NCI-H1694 (cell line): Measurements from ENCODE around the gene AAK1.
"Not testable (repeated sequence)": the region's sequence is repeated elsewhere in the genome, so short reads cannot be mapped to it uniquely, and the experiment has no call there.

ENCODE experiments used
- DNase-seq: peaks from one replicate; lab custom pipeline; 2025; lab: John Stamatoyannopoulos, UW

AAK1 gene

GRCh38 chr2:69625078-69625795 lies 18.3 kb downstream of the AAK1 start:
- no peak for DNase-seq

- no peak for DNase-seq
Observed at GRCh38 chr2:69624611-69625010, 18.9 kb downstream of the AAK1 start.

DNA sequence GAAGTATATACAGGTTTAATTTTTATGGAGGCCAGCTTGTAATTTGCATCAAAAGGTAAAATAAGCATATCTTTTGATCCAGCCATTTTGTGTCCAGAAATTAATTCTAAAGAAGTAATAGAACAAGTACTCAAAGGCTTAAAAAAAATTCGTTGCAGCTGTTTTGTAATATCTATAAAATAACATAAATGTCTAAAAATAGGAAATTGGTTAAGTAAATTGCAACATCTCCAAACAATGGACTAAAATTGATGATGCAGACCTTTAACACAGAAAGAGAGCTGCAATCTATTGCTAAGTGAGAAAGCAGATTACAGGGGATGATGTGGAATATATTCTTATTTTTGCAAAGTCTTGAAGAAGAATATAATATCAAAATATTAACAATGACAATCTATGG lies 19.4 kb downstream of the AAK1 start:
- no peak for DNase-seq

- DNase-seq, result no peak
Observed at GRCh38 chr2:69623236-69623635, 20.3 kb downstream of the AAK1 start.

DNA sequence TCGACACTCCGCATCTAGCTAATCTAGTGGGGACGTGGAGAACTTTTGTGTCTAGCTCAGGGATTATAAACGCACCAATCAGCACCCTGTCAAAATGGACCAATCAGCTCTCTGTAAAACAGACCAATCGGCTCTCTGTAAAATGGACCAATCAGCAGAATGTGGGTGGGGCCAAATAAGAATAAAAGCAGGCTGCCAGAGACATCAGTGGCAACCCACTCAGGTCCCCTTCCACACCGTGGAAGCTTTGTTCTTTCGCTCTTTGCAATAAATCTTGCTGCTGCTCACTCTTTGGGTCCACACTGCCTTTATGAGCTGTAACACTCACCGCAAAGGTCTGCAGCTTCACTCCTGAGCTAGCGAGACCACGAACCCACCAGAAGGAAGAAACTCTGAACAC lies 20.7 kb downstream of the AAK1 start:
- DNase-seq, result not testable (repeated sequence)

GRCh38 chr2:69622017-69622540 lies 21.5 kb downstream of the AAK1 start:
- not testable (repeated sequence) for DNase-seq

GRCh38 chr2:69621440-69621839 lies 22.1 kb downstream of the AAK1 start:
- DNase-seq, result no peak

- DNase-seq, result no peak
Observed at GRCh38 chr2:69620870-69621269, 22.7 kb downstream of the AAK1 start.

GRCh38 chr2:69619725-69620124 lies 23.8 kb downstream of the AAK1 start:
- DNase-seq, result no peak

DNA sequence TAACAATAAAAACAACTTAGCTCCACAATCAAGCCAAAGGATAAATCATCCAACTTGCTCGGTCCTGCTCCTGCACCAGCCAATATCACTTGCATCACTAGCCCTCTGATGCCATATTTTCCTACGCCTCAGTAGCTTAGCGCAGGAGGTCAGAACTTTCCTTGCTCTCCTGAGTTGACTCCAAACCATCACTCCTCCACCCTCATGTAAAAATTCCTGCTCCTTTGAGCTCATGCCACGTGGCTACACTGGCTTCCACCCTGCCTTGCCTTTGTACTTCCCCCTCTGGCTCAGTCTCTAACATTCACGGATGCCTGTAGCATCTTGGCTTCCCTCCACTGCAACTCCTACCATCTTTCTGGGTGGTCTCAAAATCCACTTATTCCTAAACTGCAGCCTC lies 25.2 kb downstream of the AAK1 start:
- no peak for DNase-seq

DNA sequence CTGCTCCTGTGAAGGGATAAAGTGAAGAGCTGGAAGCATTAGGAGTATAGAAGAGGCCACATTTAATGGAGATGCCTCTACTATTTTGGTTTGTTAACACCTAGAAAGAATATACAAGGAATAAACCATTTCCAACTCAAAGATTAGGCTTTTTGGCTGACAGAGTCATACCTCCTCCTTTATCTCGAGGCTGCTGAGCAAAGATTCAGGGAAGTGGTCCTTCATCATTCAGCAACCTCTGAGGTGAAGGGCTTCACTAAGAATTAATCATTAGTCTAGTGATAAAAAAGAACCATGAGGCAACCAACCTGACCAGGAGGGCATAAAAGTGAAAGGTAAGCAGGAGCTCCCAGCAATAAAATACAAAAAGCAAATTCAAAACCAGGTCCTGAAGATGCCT lies 25.8 kb downstream of the AAK1 start:
- DNase-seq, result no peak

GRCh38 chr2:69616755-69617154 lies 26.8 kb downstream of the AAK1 start:
- DNase-seq, result no peak

DNA sequence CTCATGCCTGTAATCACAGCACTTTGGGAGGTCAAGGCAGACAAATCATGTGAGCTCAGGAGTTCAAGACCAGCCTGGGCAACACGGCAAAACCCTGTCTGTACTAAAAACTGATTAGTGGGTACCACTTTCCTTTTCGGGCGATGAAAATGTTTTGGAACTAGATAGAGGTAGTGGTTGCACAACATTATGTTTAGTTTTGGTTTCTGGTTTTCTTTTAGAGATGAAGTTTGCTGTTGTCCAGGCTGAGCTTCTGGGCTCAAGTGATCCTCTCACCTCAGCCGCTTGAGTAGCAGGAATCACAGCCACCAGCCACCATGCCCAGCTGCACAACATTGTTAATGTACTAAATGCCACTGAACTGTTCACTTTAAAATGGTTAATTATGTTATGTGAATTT lies 27.6 kb downstream of the AAK1 start:
- DNase-seq, result no peak

- no peak for DNase-seq
Observed at GRCh38 chr2:69615078-69615625, 28.4 kb downstream of the AAK1 start.

DNA sequence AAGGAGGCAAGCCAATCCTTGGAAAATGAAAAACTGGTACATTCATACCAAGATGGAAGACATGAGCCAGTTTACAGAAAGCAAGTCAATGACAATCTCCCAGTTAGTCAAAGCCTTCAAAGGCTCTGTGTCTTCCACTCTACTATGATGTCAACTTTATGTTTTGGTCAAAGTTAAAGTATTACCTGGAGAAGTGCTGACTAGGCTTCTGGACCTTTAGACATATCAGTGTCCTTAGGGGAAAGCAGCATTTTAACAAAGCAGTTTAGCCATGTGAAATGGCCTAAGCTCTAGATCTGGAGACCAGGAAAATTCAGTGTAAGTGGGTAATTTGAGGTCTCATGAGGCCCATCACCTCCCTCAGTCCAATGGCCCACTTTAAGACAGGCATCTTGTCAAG lies 30.8 kb downstream of the AAK1 start:
- DNase-seq, result no peak

GRCh38 chr2:69612200-69612599 lies 31.3 kb downstream of the AAK1 start:
- DNase-seq, result no peak

DNA sequence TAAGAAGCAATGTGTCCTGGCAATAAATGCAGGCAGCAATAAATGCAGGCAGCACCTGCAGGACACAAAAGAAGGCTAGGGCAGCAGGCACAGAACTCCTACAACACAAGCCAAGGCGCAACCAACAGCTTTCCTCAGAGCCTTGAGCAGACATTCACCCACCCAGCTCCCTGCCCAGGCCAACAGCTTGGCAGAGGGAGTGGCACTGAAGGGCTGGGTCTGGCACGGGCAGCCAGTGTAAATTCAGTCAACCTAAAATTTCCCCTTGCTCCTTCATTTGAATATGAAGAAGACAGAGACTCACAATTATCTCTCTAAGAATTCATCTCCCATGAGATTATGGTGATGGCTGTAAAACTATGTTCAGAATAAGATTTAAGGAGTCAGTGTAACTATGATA lies 35.4 kb downstream of the AAK1 start:
- DNase-seq, result no peak

DNA sequence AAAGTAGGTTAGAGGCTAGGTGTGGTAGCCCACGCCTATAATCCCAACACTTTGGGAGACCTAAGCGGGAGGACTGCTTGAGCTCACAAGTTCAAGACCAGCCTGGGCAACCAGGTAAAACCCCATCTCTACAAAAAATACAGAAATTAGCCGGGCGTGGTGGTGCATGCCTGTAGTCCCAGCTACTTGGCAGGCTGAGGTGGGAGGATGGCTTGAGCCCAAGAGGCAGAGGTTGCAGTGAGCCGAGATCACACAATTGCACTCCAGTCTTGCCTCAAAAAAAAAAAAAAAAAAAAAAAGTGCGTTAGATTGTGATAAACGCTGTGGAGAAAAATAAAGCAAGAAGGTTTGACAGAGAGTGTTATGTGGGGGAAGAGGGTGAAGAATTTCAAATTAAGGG lies 36.8 kb downstream of the AAK1 start:
- DNase-seq, result not testable (repeated sequence)

GRCh38 chr2:69605284-69605683 lies 38.3 kb downstream of the AAK1 start:
- no peak for DNase-seq

DNA sequence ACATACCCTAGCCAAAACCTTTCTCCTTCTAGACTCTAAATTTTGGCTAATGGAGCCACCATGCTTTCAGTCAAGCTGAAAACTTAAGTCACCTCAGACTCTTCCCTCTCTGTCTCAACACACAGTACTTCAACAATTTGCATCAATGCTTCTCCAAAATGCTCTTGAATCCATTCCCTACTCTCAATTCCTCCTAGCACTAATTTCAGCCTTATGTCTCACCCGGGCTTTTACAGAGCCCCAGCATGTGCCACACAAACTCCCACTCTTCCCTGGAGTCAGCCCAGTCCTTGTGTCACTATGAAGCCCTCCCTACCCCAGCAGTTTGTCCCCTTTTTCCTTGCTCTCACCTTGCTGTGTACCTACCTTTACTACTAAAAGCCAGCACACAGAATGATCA lies 38.7 kb downstream of the AAK1 start:
- DNase-seq, result no peak

- no peak for DNase-seq
Observed at GRCh38 chr2:69604026-69604678, 39.4 kb downstream of the AAK1 start.

DNA sequence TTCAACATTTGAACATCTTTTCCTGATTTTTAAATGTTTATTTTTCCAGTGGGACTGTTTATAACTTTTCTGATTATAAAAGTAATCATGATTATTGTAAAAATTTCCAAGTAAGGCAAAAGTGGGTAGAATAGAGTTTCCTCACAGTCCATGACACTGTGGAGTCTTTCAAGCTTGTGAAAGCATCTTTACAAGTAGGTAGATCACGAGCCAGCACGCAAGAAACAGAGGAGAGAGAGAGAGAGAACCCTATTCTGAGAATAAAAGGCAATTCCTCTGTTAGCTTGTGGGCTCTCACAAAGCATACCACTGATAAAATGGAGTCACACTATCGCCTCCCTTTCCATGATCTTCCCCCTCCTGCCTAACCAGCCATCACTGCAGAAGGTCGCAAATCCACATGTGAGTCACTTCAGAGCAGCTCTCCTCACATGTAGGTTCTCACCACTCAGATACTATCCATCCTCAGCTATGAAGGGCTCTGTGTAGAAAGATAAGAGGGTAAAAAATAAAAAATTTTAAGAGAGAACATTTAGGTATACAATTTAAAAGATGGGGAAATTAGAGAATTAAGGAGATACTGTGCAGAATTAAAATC lies 40.3 kb downstream of the AAK1 start:
- DNase-seq, result no peak

DNA sequence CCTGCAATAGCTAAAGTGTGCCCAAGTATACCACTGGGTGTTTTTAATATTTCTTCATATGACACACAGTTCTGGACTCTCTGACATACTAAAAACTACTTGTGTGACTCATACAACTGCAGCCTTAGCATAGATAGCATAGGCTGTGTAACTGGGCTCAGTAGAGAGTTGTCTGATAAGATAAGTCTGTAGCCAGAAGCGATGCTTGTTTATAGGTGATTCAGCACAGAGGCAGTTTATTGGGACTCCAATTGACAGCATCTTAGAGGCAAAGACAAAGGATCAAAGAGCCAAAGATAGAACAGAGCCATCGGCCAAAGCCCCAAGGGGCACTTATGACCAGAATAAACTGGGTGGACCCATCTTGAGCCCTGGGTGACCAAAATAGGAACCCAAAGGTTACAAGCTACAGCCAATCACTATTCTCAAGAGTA lies 42.3 kb downstream of the AAK1 start:
- DNase-seq, result no peak
